HepG2 (cell line): ENCODE results near the gene HSD3B7. TPM values are rescaled to one million over a fixed set of nuclear protein-coding genes. Genes with fewer than 3 reads are reported as not detected.

ENCODE experiments used
- ATAC-seq: fragments of 200-7000 bp; cut with Tn5 transposase; 3 replicates; pipeline ENCODE4 v1.9.1; 2020; ENCODE audit warnings: mild to moderate bottlenecking, moderate library complexity
- BruUV-seq: library from RNA; stranded (reverse); fragments of 400-500 nt; replicated peaks from 2 replicates; lab custom pipeline; 2021; lab: Mats Ljungman, UMichigan
- CTCF ChIA-PET: fragments of 300-600 bp; formaldehyde crosslinking; extraction: SDS; loops from one replicate; lab custom pipeline; 2021; ENCODE audit warnings: low total read pairs, inconsistent platforms, low intra/inter-chr PET ratio; lab: Yijun Ruan, JAX
- POLR2A ChIA-PET: fragments of 350-600 bp; sonication (Branson Sonifier 250); formaldehyde crosslinking; loops from one replicate; lab custom pipeline; 2020; ENCODE audit warnings: antibody characterized with exemption, inconsistent platforms; lab: Yijun Ruan, JAX
- DNase-seq: peaks from one replicate; pipeline ENCODE4 v3.0.0-alpha.2; 2015; ENCODE audit warnings: low spot score
- FAIRE-seq: peaks from 3 replicates; lab custom pipeline; 2011; peaks lifted over from hg19 to GRCh38; lab: Jason Lieb, UNC
- H2AFZ ChIP-seq: one replicate; pipeline ENCODE4 v1.6.1; 2011; ENCODE audit warnings: low read length, inconsistent platforms
- H3K27ac ChIP-seq: fragments of 300-600 bp; 3 replicates; pipeline ENCODE4 v1.8.0; 2011; ENCODE audit warnings: mixed run types, mild to moderate bottlenecking, mixed read lengths, low read length, inconsistent platforms; ENCODE audit not compliant: insufficient read depth; ENCODE audit errors: extremely low read length
- H3K27me3 ChIP-seq, 2 experiments: fragments of 200-600 bp in 1 of 2; 2 replicates in 1 of 2; 3 replicates in 1 of 2; pipeline versions ENCODE4 v1.6.0 to v1.8.0; 2011; ENCODE audit warnings: low read length in 2 of 2, mild to moderate bottlenecking in 2 of 2, moderate library complexity in 2 of 2, inconsistent platforms in 1 of 2; ENCODE audit not compliant: insufficient read depth in 2 of 2, control insufficient read depth in 1 of 2
- H3K36me3 ChIP-seq, 2 experiments: fragments of 200-600 bp in 1 of 2; replicated peaks in 1 of 2; 2 replicates in 1 of 2; 3 replicates in 1 of 2; pipeline versions ENCODE4 v1.5.1 to v1.8.0; 2011; ENCODE audit warnings: low read length in 2 of 2, inconsistent platforms in 1 of 2; ENCODE audit not compliant: insufficient read depth in 2 of 2, control insufficient read depth in 1 of 2
- H3K4me1 ChIP-seq: 2 replicates; pipeline ENCODE4 v1.5.1; 2012; ENCODE audit warnings: low read length, inconsistent platforms; ENCODE audit not compliant: insufficient read depth
- H3K4me2 ChIP-seq: 2 replicates; pipeline ENCODE4 v1.6.0; 2011; ENCODE audit warnings: low read depth, low read length, inconsistent platforms
- H3K4me3 ChIP-seq, 3 experiments: fragments of 200-600 bp in 1 of 3; sonication (generic), shearing (Covaris generic) in 1 of 3; replicated peaks in 1 of 3; 2 replicates each; pipeline ENCODE4 v1.5.1; 2011 to 2016; ENCODE audit warnings: low read length in 3 of 3, inconsistent platforms in 2 of 3, low read depth in 2 of 3, mild to moderate bottlenecking in 2 of 3, control low read depth in 1 of 3, mixed read lengths in 1 of 3; ENCODE audit not compliant: insufficient read depth in 1 of 3
- H3K79me2 ChIP-seq: one replicate; pipeline ENCODE4 v1.6.1; 2011; ENCODE audit warnings: low read length, inconsistent platforms; ENCODE audit not compliant: insufficient read depth
- H3K9ac ChIP-seq: 2 replicates; pipeline ENCODE4 v1.6.0; 2011; ENCODE audit warnings: mild to moderate bottlenecking, low read depth, low read length, inconsistent platforms; ENCODE audit not compliant: insufficient read depth
- H3K9me3 ChIP-seq: 2 replicates; pipeline ENCODE4 v1.5.1; 2012; ENCODE audit warnings: mild to moderate bottlenecking, low read length
- H4K20me1 ChIP-seq: 2 replicates; pipeline ENCODE4 v1.6.0; 2011; ENCODE audit warnings: inconsistent platforms, mild to moderate bottlenecking, low read length, moderate library complexity; ENCODE audit not compliant: insufficient read depth
- NAIF1 ChIP-seq: sonication (generic); formaldehyde crosslinking; IDR thresholded peaks from 2 replicates; pipeline ENCODE4 v1.5.0; 2020; ENCODE audit warnings: mild to moderate bottlenecking, missing genetic modification reagents, borderline replicate concordance
- PLRG1 ChIP-seq: fragments of 450-650 bp; conservative IDR thresholded peaks from 2 replicates; pipeline ENCODE4 v1.6.1; 2016
- RORA ChIP-seq: sonication (generic); formaldehyde crosslinking; IDR thresholded peaks from 2 replicates; pipeline ENCODE4 v1.5.0; 2020; ENCODE audit warnings: mild to moderate bottlenecking, missing genetic modification reagents, moderate library complexity
- SIX1 ChIP-seq: sonication (generic); formaldehyde crosslinking; IDR thresholded peaks from 2 replicates; pipeline ENCODE4 v1.4.0; 2020; ENCODE audit warnings: missing genetic modification reagents, borderline replicate concordance
- ZNF3 ChIP-seq: IDR thresholded peaks from 2 replicates; pipeline ENCODE4 v1.7.0; 2017; ENCODE audit warnings: inconsistent platforms
- ZNF629 ChIP-seq: sonication (generic); formaldehyde crosslinking; conservative IDR thresholded peaks from 2 replicates; pipeline ENCODE4 v1.5.0; 2020; ENCODE audit warnings: missing genetic modification reagents
- WGBS: methylation state at CpG from one replicate; pipeline ENCODE4 v1.1.6; 2017; ENCODE audit warnings: low lambda C conversion rate; 5-methylcytosine and 5-hydroxymethylcytosine counted together
- in situ Hi-C: cut with HindIII; loops from 2 replicates; pipeline ENCODE4 v1.10.0; 2017; ENCODE audit warnings: low pct_unique_long_range_greater_than_20kb; ENCODE audit not compliant: extremely low pct_ligation_motif_present
- intact Hi-C: fragments of 100-400 bp; cut with micrococcal nuclease; formaldehyde crosslinking; loops from one replicate; pipeline ENCODE4 v1.10.0; 2022; ENCODE audit not compliant: unreplicated experiment
- polyA plus RNA-seq, 8 experiments: library from polyadenylated mRNA; depleted of rRNA in 3 of 8; stranded (reverse) in 7 of 8; unstranded in 1 of 8; fragments of >200 nt; fragmentation: Illumina TruSeq in 4 of 8; extraction: Trizol in 4 of 8; gene quantifications; 2 replicates each; pipeline versions ENCODE4 v1.2.1 to v1.2.3, GENCODE V29; 2011 to 2016; ENCODE audit warnings: low read depth in 4 of 8, missing spikeins in 1 of 8, mixed read lengths in 1 of 8; ENCODE audit not compliant: insufficient read depth in 1 of 8
- total RNA-seq, 5 experiments: library from RNA; depleted of rRNA; stranded (reverse); fragments of >200 nt; fragmentation: Illumina TruSeq; extraction: Trizol; gene quantifications; 2 replicates each; pipeline ENCODE4 v1.2.3, GENCODE V29; 2016; ENCODE audit warnings: low read depth in 1 of 5
- TF ChIP-seq, protein P1 (sequence below): sonication (generic); formaldehyde crosslinking; IDR thresholded peaks from 2 replicates; pipeline ENCODE4 v1.4.0; 2020; ENCODE audit warnings: missing genetic modification reagents, borderline replicate concordance

HSD3B7 gene
- total and polyA plus RNA-seq, 2 of the 13 experiments (the other 11 are each of a cell fraction or from before 2014, with no cell fraction given), result 32.9 to 69.7 TPM

- BruUV-seq, result no TSS peak
- Histone ChIP-seq H3K4me2 (peak overlapping the region; percentile 87; the same call in 1 of the 2 replicates), H3K4me3 (no peak overlapping the region), H4K20me1 (no peaks in the 10 kb centered on the region), H3K4me1 (peaks cover 88% of the 10 kb centered on the region), H3K36me3 (no peaks in the 10 kb centered on the region), H3K79me2 (no peaks in the 10 kb centered on the region), H3K9me3 (no peaks in the 10 kb centered on the region), H3K27me3 (peaks cover 0 to under 1% of the 10 kb centered on the region in 2 experiments; a peak in 3 of 5 replicates), H3K27ac (no peak overlapping the region), H2AFZ (no peak overlapping the region), H3K9ac (no peak overlapping the region)
- TF ChIP-seq ZNF629 (CRISPR knock-in tag) (peak; percentile 70; the same call in 1 of the 2 replicates), ZNF3 (CRISPR knock-in tag) (no peak), NAIF1 (no peak), SIX1 (CRISPR knock-in tag) (no peak), PLRG1 (no peak), RORA (CRISPR knock-in tag) (no peak)
- TF ChIP-seq, protein P1, sequence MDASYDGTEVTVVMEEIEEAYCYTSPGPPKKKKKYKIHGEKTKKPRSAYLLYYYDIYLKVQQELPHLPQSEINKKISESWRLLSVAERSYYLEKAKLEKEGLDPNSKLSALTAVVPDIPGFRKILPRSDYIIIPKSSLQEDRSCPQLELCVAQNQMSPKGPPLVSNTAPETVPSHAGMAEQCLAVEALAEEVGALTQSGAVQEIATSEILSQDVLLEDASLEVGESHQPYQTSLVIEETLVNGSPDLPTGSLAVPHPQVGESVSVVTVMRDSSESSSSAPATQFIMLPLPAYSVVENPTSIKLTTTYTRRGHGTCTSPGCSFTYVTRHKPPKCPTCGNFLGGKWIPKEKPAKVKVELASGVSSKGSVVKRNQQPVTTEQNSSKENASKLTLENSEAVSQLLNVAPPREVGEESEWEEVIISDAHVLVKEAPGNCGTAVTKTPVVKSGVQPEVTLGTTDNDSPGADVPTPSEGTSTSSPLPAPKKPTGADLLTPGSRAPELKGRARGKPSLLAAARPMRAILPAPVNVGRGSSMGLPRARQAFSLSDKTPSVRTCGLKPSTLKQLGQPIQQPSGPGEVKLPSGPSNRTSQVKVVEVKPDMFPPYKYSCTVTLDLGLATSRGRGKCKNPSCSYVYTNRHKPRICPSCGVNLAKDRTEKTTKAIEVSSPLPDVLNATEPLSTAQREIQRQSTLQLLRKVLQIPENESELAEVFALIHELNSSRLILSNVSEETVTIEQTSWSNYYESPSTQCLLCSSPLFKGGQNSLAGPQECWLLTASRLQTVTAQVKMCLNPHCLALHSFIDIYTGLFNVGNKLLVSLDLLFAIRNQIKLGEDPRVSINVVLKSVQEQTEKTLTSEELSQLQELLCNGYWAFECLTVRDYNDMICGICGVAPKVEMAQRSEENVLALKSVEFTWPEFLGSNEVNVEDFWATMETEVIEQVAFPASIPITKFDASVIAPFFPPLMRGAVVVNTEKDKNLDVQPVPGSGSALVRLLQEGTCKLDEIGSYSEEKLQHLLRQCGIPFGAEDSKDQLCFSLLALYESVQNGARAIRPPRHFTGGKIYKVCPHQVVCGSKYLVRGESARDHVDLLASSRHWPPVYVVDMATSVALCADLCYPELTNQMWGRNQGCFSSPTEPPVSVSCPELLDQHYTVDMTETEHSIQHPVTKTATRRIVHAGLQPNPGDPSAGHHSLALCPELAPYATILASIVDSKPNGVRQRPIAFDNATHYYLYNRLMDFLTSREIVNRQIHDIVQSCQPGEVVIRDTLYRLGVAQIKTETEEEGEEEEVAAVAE (CRISPR knock-in tag), result no peak
- FAIRE-seq (no peak), DNase-seq (no peak), ATAC-seq (no peak)
- WGBS, result 42% methylated on average over 6 of the region's 6 CpGs
- in situ Hi-C loops (no loop called here), intact Hi-C loops (no loop called here)
- POLR2A ChIA-PET, result interaction anchor here (1.3 to 2.6 kb wide), 2 partner anchors 9 to 19 kb away, joined by 4 to 14 read pairs; no protein-coding TSS in a partner anchor
- CTCF ChIA-PET, result no interaction called here
Observed at GRCh38 chr16:31003744-31004143, 18.7 kb downstream of the HSD3B7 start.
